Epidermal melanocyte (primary cell): Measurements from ENCODE around the gene MFAP3.

ENCODE experiments used
- DNase-seq: peaks from one replicate; pipeline ENCODE4 v3.0.0; 2011; ENCODE audit warnings: low spot score; ENCODE audit not compliant: insufficient read length

Gene MFAP3

DNA sequence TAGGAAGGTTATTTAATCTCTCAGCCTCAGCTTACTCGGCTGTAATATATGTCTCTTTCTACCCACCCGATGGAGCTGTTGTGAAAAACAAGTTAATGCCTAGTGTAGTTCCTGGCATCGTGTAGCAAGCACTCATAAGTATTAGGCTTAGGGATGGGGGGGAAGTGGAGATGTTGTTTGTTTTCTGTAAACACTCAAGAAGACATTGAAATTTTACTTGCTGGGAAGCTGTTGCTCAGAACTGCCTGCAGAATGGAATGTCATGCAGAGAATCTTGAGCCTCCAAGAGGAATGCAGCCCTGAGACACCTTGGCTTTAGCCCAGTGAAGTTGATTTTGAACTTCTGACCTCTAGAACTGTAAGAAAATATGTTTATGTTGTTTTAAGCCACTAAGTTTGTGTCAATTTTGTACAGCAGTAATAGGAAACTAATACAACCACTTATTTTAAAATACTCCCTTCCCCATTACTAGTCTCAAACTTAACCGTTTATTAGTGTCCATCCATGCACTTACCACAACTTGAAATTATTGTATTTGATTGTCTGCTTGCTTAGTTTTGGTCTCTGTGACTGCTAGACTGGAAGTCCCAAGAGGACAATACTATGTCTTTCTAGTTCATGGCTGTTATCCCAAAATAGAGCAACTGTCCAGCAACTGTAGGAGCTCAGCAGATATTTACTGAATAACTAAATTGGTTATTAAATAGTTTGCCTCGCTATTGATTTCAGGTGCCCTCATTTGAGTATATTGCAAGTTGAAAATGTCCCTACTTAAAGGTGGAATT is 53.8 kb downstream of the MFAP3 start:
- DNase-seq, result no peak

DNA sequence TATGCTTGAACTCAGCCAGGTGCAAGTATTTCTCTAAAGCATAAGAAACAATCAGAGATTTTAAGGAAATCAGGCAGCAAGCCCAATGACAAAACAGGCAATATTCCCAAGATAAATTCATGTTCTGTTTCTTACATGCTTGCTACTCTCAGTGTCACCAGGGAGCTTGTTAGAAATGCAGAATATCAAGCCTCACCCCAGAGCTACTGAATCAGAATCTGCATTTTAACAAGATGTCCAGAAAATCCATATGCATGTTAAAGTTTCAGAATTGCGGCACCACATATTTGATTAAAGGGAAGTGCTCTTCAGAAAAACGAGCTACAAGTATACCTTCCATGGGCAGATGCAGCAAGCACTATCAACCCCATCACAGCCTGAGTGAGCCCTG is 54.4 kb downstream of the MFAP3 start:
- DNase-seq, result no peak

DNA sequence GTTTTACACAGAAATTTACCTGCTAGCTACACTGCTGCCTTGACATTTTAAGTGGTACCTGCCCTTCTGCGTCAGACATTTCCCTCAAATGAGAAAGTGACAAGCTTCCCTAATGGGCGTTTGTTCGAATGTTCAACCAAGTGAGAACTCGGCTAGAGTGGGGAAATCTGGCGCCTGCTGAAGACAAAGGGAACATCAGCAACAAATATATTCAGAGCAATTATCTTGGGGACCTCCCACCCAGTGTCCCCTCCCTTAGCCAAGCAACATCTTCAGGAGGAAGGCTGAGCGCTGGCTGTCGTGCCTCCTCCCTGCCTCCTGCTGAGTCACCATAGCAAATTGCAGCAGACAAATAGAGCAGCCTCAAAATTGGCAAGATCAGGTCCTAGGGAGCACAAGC is 57.1 kb downstream of the MFAP3 start:
- no peak for DNase-seq

DNA sequence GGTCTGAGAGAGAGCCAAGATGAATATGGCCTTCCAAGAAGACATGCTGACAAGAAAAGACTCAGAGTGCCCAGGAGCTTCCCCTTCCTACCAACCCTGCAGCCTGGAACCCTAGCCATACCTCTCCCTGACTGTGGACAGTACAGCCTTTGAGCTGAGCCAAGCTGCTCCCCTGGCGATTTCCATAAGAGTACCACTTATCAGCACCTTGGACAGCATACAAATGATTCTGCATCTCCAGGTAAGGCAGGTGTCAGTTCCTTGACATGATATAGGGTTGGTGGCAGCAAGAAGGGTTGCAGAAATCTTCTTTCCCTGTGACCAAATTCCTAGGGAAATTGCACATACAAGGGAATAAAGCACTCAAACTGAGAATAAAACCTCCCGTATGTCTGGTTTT is 58.3 kb downstream of the MFAP3 start:
- no peak for DNase-seq

DNA sequence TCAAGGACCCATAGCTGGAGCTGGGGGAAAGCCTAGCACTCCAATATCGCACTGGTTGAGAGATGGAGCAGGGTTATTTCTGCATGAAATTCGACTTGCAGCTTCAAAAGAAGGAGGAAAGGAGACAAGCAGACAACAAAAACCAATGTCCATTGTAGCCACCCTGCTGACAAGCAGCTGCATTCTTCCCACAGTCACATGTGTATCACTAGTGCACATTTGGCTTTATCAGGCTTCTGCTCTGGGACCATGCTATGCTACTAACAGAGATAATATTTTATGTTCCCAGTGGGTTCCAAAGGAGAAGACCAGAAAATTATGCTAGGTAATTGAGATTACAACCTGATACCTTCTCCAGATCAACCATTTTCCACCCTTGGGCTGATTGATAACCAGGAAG is 59.7 kb downstream of the MFAP3 start:
- DNase-seq, result no peak

DNA sequence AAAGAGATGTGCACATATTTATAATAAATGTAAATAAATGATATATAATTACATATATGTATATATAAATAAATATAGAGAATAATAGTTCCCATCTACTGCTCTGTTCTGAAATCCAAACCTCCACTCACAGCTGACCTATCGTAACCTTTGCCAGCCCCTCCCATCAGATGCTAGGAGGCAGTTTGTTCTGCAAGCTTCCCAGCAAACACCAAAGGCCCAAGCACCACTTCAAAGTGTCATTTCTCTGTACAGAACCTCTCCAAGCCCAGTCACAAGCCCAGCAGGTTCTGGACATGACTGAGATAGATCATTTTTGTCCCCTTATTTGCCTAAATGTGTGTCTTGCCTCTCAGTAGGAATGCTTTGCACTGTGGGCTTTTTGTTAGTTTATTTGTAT is 62.4 kb downstream of the MFAP3 start:
- DNase-seq, result no peak

DNA sequence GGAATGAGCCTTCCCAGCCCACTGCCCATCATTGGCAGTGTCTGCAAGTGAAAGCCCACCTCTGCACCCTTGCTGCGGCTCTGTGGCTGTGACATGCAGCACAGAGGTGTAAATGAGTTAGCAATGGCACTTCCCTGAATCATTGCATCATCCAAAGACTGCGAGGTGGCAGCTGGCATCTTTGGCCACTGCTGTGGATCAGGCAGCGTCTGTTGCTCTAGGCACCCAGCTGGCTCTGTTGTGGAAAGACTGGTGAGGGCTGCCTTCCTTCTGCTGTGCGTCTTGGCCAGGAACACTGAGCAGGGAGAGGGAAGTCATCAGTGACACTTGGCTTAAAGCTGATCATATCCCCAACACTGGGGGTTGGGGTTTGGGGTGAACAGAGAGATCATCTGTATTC is 64.5 kb downstream of the MFAP3 start:
- no peak for DNase-seq
